GM12891 (cell line): ENCODE data around the gene CDK5RAP2.
A peak's percentile ranks its signal among the peaks of the same experiment; 100 is the strongest.

Source experiments
- DNase-seq: peaks from one replicate; pipeline ENCODE4 v3.0.0; 2011; ENCODE audit warnings: low spot score; ENCODE audit not compliant: insufficient read length
- FAIRE-seq: peaks from 2 replicates; lab custom pipeline; 2011; peaks lifted over from hg19 to GRCh38; lab: Jason Lieb, UNC
- PAX5 ChIP-seq: IDR thresholded peaks from 2 replicates; pipeline ENCODE4 v1.6.1; 2011; ENCODE audit warnings: low read length, moderate library complexity, mild to moderate bottlenecking; ENCODE audit not compliant: insufficient read depth, severe bottlenecking
- POLR2A ChIP-seq: IDR thresholded peaks from 2 replicates; pipeline ENCODE4 v1.6.1; 2011; ENCODE audit warnings: low read depth, low read length, control low read depth
- POLR2AphosphoS5 ChIP-seq: IDR thresholded peaks from 2 replicates; pipeline ENCODE4 v1.6.1; 2011; ENCODE audit warnings: low read depth, low read length, control low read depth
- POU2F2 ChIP-seq: IDR thresholded peaks from 2 replicates; pipeline ENCODE4 v1.6.1; 2011; ENCODE audit warnings: low read depth, mild to moderate bottlenecking, control low read depth, low read length, moderate library complexity
- SPI1 ChIP-seq: IDR thresholded peaks from 2 replicates; pipeline ENCODE4 v1.6.1; 2011; ENCODE audit warnings: low read depth, low read length, control low read depth
- TAF1 ChIP-seq: IDR thresholded peaks from 2 replicates; pipeline ENCODE4 v1.6.1; 2011; ENCODE audit warnings: low read depth, low read length, control low read depth

CDK5RAP2 gene

DNA sequence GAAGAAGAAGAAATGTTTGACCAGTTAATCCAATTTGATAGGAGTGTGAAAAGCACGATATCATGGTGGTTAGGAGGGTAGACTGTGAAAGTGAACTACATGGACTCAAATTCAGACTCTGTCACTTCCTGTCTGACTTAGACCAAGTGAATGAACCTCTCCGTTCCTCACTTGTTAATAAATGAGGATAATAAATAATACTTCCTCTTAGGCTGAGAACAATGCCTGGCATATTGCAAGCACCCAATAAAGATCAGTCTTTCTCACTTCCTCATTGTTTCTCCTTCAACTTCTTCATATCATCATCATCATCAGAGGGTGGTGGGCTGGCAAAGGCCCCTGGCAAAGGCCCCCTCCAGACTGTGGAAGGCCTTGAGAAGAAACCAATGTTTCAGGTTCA is 148.7 kb downstream of the CDK5RAP2 start:
- no peak for TF ChIP-seq POLR2A
- no peak for TF ChIP-seq POLR2AphosphoS5
- TF ChIP-seq TAF1, result no peak
- TF ChIP-seq POU2F2, result no peak
- TF ChIP-seq PAX5, result no peak
- TF ChIP-seq SPI1, result peak; percentile 57
- no peak for DNase-seq
- no peak for FAIRE-seq

DNA sequence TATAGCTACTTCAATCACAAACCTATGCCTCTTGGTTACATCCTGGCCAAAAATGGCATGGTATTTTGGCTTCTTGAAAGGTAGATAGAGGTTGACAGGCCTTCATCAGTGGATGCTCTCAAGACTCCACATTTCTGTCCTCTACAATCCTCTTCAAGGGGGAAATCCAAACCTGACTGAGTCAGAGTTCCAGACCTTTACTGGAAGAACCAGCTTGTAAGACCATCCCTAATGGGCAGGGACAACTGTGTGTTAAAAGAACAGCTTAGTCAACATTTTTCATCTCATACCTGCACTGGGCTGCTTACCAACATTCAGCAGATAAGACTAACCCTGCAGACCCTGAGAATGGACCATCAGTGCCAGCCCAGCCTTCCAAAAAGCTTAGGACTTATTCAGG is 155.7 kb downstream of the CDK5RAP2 start:
- no peak for TF ChIP-seq POLR2A
- TF ChIP-seq POLR2AphosphoS5, result no peak
- no peak for TF ChIP-seq TAF1
- no peak for TF ChIP-seq PAX5
- TF ChIP-seq POU2F2, result no peak
- no peak for TF ChIP-seq SPI1
- FAIRE-seq (no peak), DNase-seq (no peak)

DNA sequence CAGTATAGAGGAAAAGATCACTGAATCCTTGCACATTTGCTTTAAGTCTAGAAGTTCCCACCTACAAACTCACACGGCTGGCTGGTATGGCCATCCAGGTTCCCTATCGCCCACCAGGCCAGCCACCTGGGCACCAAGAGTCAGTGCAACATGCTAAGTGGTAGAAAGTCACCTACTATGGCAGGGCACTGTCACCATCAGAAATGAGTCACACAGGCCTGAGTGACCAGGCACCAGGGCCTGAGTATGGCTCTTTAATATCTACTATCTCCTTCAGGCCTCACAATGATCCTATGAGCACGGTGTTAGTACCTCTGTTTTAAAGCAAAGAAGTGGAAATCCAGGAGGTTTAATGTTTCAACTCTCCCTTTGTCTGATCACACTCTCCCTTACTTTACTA is 156.2 kb downstream of the CDK5RAP2 start:
- DNase-seq (no peak), FAIRE-seq (no peak)
- TF ChIP-seq SPI1 (no peak), POLR2A (no peak), TAF1 (no peak), POLR2AphosphoS5 (no peak), POU2F2 (no peak), PAX5 (no peak)

DNA sequence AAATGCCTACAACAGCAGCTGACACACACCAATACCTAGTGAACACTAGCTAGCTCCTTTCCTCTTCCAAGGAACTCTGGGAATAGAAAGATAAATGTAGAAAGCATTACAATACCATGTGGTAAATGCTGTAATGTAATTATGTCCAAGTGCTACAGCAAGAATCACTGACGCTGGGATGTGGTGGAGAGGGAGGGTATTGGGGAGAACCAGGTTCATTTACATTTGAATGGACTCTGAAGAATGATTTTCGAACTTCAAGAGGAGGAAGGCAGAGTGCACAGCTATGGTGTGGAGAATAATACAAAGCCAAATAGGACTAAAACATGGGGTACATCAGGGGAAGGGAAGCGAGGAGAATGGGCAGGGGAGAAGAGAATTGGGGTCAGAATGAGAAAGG is 158.0 kb downstream of the CDK5RAP2 start:
- no peak for TF ChIP-seq POLR2A
- TF ChIP-seq POU2F2, result no peak
- no peak for TF ChIP-seq TAF1
- TF ChIP-seq SPI1, result no peak
- no peak for TF ChIP-seq PAX5
- TF ChIP-seq POLR2AphosphoS5, result no peak
- FAIRE-seq (no peak), DNase-seq (no peak)

DNA sequence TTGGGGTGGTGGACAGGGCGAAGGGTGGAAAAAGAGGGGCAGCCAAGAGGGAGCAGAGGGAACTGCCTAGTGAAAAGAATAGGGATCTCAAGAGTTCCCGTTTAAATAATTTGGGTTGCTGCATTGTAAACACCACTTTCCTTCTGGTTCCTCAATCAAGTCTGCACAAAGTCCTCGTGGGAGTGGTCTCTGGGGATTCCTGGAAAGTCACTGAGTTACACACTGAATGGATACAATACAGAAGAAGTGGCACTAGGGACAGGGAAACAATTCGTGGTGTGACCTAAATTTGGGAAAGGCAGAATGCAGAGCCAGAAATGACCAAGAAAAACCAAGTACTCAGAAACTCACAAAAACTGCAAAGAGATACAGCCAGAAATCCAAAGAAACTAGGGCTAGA is 161.7 kb downstream of the CDK5RAP2 start:
- TF ChIP-seq SPI1 (no peak), TAF1 (no peak), PAX5 (no peak), POLR2A (no peak), POLR2AphosphoS5 (no peak), POU2F2 (no peak)
- FAIRE-seq, result no peak

DNA sequence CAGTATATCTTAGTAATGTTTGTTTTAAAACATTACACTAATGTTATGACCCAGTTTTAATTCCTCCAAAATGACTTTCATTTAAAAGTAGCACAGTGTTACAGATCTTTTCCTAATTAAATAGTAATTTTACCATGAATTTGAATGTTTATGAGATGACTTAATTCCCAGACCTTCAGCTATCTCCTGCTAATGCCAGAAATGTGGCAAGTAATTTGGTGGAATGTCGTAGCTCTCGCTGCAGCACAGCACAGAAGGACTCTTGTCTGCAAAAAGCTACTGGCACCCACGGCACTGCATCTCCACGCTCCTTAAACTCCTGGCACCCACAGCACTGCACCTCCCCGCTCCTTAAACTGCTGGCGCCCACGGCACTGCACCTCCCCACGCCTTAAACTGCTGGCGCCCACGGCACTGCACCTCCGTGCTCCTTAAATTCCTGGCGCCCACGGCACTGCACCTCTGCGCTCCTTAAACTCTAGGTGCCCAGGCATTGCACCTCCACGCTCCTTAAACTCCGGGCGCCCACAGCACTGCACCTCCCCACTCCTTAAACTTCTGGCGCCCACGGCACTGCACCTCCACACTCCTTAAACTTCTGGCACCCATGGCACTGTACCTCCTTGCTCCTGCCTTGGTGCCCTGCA is 163.1 kb downstream of the CDK5RAP2 start:
- TF ChIP-seq POU2F2, result no peak
- TF ChIP-seq POLR2AphosphoS5, result no peak
- no peak for TF ChIP-seq PAX5
- TF ChIP-seq POLR2A, result no peak
- TF ChIP-seq TAF1, result no peak
- TF ChIP-seq SPI1, result no peak
- DNase-seq (no peak), FAIRE-seq (no peak)

More for the DNA sequence above, 161.7 kb downstream of the CDK5RAP2 start:
- DNase-seq, result no peak

DNA sequence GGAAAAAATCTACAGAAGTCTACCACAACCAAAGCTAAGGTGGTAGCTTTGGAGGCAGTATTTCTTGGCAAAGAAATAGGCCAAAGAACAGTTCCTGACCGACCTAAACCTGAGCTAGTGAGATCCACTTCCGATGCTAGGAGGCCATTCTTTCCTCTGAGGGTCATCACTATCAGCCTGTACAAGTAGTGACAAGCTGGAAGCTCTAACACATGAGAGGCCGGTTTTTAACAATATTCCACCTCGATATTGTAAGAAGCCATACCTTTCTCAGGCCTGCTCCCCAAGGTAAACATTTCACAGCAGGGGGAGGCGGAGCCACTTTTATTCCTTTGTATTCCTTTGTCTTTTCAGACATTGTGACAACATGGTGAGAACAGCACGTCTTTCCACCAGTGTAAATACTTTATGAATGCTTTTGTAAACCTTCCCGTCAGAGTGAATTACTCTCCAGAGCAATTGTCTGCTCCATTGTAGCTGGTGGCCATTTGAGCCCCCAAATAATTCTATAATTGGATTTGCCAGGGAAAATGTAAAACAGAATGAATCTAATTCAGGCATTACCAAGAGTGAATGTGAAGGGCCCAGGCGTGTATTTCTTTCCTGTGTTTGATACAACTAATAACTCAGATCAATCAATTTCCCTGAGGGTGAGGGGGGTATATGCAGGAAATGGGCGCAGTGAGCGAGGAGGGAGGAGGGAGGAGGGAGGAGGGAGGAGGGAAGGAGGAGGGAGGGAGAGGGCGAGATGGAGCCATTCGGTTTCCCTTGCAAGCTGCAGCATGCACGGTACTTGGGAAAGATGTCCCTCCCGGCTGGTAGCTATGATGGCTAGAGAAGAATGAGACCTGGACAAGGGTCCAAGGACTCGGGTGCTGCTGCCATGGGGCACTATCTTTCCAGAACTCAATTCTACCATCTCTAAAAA is 166.6 kb downstream of the CDK5RAP2 start:
- DNase-seq (no peak), FAIRE-seq (no peak)
- TF ChIP-seq SPI1 (no peak), POLR2A (no peak), PAX5 (no peak), POLR2AphosphoS5 (no peak), TAF1 (no peak), POU2F2 (no peak)

DNA sequence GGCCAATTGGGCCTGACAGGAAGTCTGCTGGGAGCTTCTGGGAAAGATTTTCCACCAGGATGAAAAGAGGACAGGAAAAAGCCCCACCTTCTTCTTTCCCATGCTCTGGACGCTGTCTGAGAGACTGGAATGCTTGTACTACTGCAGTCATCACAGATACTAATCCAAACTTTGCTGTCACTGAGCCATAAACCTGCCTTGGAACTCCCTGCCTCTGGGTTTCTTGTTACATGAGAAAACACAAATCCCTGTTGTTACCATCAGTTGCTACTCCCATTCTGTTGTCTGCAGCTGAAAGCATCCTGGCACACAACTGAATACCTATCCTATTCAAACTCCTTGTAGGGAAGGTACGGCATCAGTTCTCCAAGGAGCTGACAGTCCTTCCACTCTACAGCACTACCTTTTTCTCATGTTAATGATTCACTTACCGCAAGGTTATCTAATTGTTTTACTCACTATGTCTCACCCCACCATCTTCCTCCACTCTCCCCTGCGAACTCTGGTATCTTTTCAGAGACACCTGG is 167.5 kb downstream of the CDK5RAP2 start:
- FAIRE-seq (no peak), DNase-seq (no peak)
- no peak for TF ChIP-seq POU2F2
- no peak for TF ChIP-seq SPI1

DNA sequence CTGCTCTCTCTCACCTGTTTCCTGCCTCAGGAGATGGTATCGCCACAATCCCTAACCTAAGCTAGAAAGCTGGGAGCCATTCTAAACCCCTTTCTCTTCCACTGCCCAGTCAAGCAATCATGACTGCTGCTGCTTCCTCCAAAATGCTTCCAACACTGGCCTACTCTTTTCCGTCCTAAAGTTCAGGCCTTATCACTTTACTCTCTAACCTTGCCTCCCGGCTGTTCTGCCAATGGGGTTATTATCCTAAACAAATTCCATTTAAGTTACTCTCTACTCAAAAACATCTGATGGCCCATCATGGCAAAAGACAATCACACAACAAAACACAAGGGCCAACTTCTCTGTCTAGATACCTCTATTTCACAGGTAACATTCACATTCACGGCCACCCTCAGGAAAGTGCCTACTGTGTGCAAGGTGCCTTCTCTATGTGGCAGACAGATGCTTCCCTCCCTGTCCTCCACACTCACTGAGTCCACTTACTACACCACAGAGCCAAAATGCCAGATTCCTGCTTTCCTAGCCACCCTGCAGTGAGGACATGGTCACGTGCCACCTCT is 168.0 kb downstream of the CDK5RAP2 start:
- TF ChIP-seq POLR2A (no peak), POLR2AphosphoS5 (no peak), SPI1 (no peak), POU2F2 (no peak), TAF1 (no peak), PAX5 (no peak)
- FAIRE-seq (no peak), DNase-seq (no peak)
